PFSK-1 (cell line): Measurements from ENCODE around the gene BPIFA1. TPM values are rescaled to one million over a fixed set of nuclear protein-coding genes. Genes with fewer than 3 reads are reported as not detected.

Experiments
- FOXP2 ChIP-seq: optimal IDR thresholded peaks from 2 replicates; pipeline ENCODE3; 2011; ENCODE audit warnings: borderline replicate concordance, control low read depth, inconsistent platforms; ENCODE audit not compliant: insufficient read depth; ENCODE audit errors: extremely low read length, extremely low read depth
- POLR2AphosphoS5 ChIP-seq: IDR thresholded peaks from 2 replicates; pipeline ENCODE4 v1.6.1; 2012; ENCODE audit warnings: low read depth, mild to moderate bottlenecking, control low read depth, low read length, moderate library complexity
- REST ChIP-seq, 2 experiments: IDR thresholded peaks; 2 replicates each; pipeline versions ENCODE4 v1.6.1 to v1.8.0; 2011 to 2012; ENCODE audit warnings: low read depth in 2 of 2, low read length in 2 of 2, control low read depth in 1 of 2, inconsistent platforms in 1 of 2, mild to moderate bottlenecking in 1 of 2, moderate library complexity in 1 of 2; ENCODE audit not compliant: insufficient read depth in 1 of 2
- SIN3A ChIP-seq: IDR thresholded peaks from 2 replicates; pipeline ENCODE4 v1.6.1; 2012; ENCODE audit warnings: mild to moderate bottlenecking, low read length, moderate library complexity, borderline replicate concordance; ENCODE audit not compliant: insufficient read depth
- TAF1 ChIP-seq: IDR thresholded peaks from 2 replicates; pipeline ENCODE4 v1.6.1; 2012; ENCODE audit warnings: low read length, control low read depth, borderline replicate concordance; ENCODE audit not compliant: insufficient read depth
- polyA plus RNA-seq: library from polyadenylated mRNA; unstranded; fragments of >200 nt; gene quantifications from one replicate; pipeline ENCODE4 v1.2.1, GENCODE V29; 2012; ENCODE audit warnings: low read depth, missing spikeins; ENCODE audit not compliant: insufficient read length

BPIFA1 gene
- not detected for polyA plus RNA-seq

- no peak for TF ChIP-seq POLR2AphosphoS5
- no peak for TF ChIP-seq TAF1
- no peak for TF ChIP-seq FOXP2
- no peak for TF ChIP-seq REST (IDR thresholded peaks at IDR 0.05; ENCODE audit: insufficient read depth in 1 of 2, low read depth in 2 of 2, low read length in 2 of 2)
- no peak for TF ChIP-seq SIN3A
These were observed at the start of gene BPIFA1 for GRCh38 chr20:33235696-33236095. TSS of gene BPIFA1 (plus strand) at chr20:33235996. CDS start at chr20:33237712, 1,716 bp downstream.

GRCh38 chr20:33187491-33187890 is 48.3 kb upstream of the BPIFA1 start:
- no peak for TF ChIP-seq FOXP2
- no peak for TF ChIP-seq SIN3A
- TF ChIP-seq REST (IDR thresholded peaks at IDR 0.05; ENCODE audit: insufficient read depth in 1 of 2, low read depth in 2 of 2, low read length in 2 of 2) = no peak
- TF ChIP-seq POLR2AphosphoS5 = no peak
- TF ChIP-seq TAF1 = no peak

- TF ChIP-seq FOXP2 = no peak
- no peak for TF ChIP-seq POLR2AphosphoS5
- no peak for TF ChIP-seq REST (IDR thresholded peaks at IDR 0.05; ENCODE audit: insufficient read depth in 1 of 2, low read depth in 2 of 2, low read length in 2 of 2)
- TF ChIP-seq SIN3A = no peak
- TF ChIP-seq TAF1 = no peak
These were observed 47.4 kb upstream of the BPIFA1 start for GRCh38 chr20:33188421-33188820.

- TF ChIP-seq REST (IDR thresholded peaks at IDR 0.05; ENCODE audit: insufficient read depth in 1 of 2, low read depth in 2 of 2, low read length in 2 of 2) = no peak
- TF ChIP-seq FOXP2 = no peak
- TF ChIP-seq TAF1 = no peak
- TF ChIP-seq POLR2AphosphoS5 = no peak
- TF ChIP-seq SIN3A = no peak
These were observed 44.3 kb upstream of the BPIFA1 start for GRCh38 chr20:33191484-33191883.

- TF ChIP-seq POLR2AphosphoS5 (no peak), SIN3A (no peak), FOXP2 (no peak), REST (IDR thresholded peaks at IDR 0.05; ENCODE audit: insufficient read depth in 1 of 2, low read depth in 2 of 2, low read length in 2 of 2) (no peak), TAF1 (no peak)
These were observed 43.8 kb upstream of the BPIFA1 start for GRCh38 chr20:33191955-33192354.
